ENCODE measurements around the gene ARSA. TPM values are rescaled to one million over a fixed set of nuclear protein-coding genes. Genes with fewer than 3 reads are reported as not detected.
"Not testable (repeated sequence)": the region's sequence is repeated elsewhere in the genome, so short reads cannot be mapped to it uniquely, and the experiment has no call there.

The ARSA gene
- total RNA-seq, 4 donors from 2014 or later: 33.2 to 51.5 (median 48.0) TPM

GRCh38 chr22:50622723-50623327, 5.1 kb downstream of the ARSA start:
- DNase-seq (ENCODE audit: low spot score in 2 of 2): no peak
- Histone ChIP-seq H3K27me3 (no peaks in the 10 kb centered on the region), H3K9me3 (no peaks in the 10 kb centered on the region), H3K27ac (peak overlapping the region in 1 of 4 donors; percentile 72), H3K4me3 (no peak overlapping the region), H3K4me1 (peaks cover 0 to 41% (median 27%) of the 10 kb centered on the region in 4 donors), H3K36me3 (peaks cover 0 to 23% (median 0%) of the 10 kb centered on the region in 3 donors)
- 65 to 76% methylated on average over 13 to 16 of the region's 16 CpGs for WGBS, 2 donors
- TF ChIP-seq EP300 (IDR thresholded peaks at IDR 0.05) (no peak), POLR2A (IDR thresholded peaks at IDR 0.05) (no peak), CTCF (IDR thresholded peaks at IDR 0.05) (no peak)

- H3K4me3 ChIP-seq: peak overlapping the region in 1 of 4 donors; percentile 23
- peaks cover 0 to 23% (median 0%) of the 10 kb centered on the region in 3 donors for H3K36me3 ChIP-seq
- TF ChIP-seq CTCF (IDR thresholded peaks at IDR 0.05): peak in 1 of 5 experiments; percentile 6
- no peak for TF ChIP-seq POLR2A (IDR thresholded peaks at IDR 0.05)
- peaks cover 0 to 35% (median 24%) of the 10 kb centered on the region in 4 donors for H3K4me1 ChIP-seq
- WGBS, 2 donors: 22% methylated on average over 16 to 18 of the region's 18 CpGs
- H3K9me3 ChIP-seq: no peaks in the 10 kb centered on the region
- DNase-seq (ENCODE audit: low spot score in 2 of 2): no peak
- H3K27ac ChIP-seq: peak overlapping the region in 1 of 4 donors; percentile 72
- no peaks in the 10 kb centered on the region for H3K27me3 ChIP-seq
Observed at GRCh38 chr22:50621948-50622722, 5.8 kb downstream of the ARSA start.

DNA sequence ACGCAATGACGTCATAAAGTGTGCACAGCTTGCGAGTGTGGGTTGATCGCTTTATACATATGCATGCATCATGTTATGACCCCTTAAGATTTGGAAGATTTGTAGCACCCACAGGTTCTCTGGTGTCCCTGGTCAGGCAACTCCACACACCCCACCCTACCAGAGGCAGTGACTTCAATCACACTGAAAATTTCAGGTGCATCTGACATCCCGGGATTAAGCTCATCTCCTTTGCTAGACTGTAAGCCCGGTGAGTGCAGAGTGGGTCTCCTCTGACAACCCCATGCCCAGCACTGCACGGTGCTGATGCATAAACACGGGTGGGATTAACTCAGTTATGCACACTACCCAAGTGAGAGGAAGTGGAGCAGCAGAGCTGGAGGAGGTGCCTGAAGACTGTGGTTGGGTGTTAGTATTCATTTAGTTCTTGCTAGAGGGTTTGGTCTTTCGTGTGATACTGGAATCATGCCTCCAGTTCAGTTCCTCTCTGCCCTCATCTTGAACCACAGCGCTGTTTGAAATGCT, 6.5 kb downstream of the ARSA start:
- peak overlapping the region in 2 of 4 donors; percentile 23 to 37 for H3K4me3 ChIP-seq
- WGBS, 2 donors: 23 to 24% methylated on average over 10 of the region's 10 CpGs
- peaks cover 0 to 23% (median 0%) of the 10 kb centered on the region in 3 donors for H3K36me3 ChIP-seq
- H3K4me1 ChIP-seq: peaks cover 0 to 28% (median 18%) of the 10 kb centered on the region in 4 donors
- no peaks in the 10 kb centered on the region for H3K27me3 ChIP-seq
- peak overlapping the region in 1 of 4 donors; percentile 72 for H3K27ac ChIP-seq
- no peak for DNase-seq (ENCODE audit: low spot score in 2 of 2)
- no peaks in the 10 kb centered on the region for H3K9me3 ChIP-seq
- TF ChIP-seq CTCF (IDR thresholded peaks at IDR 0.05): no peak

DNA sequence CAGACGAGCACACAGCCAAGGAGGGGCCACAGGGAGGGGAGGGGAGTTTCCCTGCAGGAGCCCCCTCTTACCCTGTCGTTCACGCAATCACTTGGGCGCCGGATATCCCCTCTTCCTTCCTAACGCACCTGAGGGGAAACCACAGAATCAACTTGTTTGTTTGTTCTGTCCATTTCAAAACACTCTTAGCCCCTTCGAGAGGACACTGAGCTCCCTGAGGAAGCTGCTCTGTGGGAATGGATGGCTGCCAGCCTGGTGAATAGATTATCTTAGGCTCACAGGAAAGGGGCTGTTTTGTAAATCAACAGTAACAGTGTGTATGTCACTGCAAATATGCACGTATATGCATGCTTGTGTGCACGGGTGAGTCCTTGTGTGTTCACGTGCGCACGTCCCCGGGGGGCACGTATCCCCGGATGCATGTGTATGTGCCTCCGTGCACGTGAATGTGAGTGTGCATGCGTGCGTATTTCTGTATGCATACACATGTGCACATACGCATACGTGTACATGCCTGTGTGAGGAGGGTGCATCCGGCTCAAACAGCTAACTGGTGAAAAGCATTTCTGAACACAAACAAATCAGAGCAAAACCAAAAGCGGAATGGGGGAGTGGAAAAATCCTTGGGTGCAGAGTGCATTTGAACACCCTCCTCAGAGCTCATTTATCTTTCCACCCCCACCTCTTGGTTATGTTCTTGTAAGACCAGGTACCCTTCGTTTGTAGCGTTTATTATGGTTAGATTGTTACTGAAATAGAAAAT, 7.2 kb downstream of the ARSA start:
- WGBS, 2 donors: 24 to 30% methylated on average over 25 of the region's 25 CpGs
- Histone ChIP-seq H3K36me3 (peaks cover 0 to 16% (median 0%) of the 10 kb centered on the region in 3 donors), H3K27ac (peak overlapping the region in 1 of 4 donors; percentile 72), H3K9me3 (no peaks in the 10 kb centered on the region), H3K4me3 (peak overlapping the region in 2 of 4 donors; percentile 23 to 37), H3K27me3 (no peaks in the 10 kb centered on the region), H3K4me1 (peaks cover 0 to 26% (median 17%) of the 10 kb centered on the region in 4 donors)
- DNase-seq (ENCODE audit: low spot score in 2 of 2): no peak
- no peak for TF ChIP-seq POLR2A (IDR thresholded peaks at IDR 0.05)
- peak in 2 of 5 experiments; percentile 67 to 89 for TF ChIP-seq CTCF (IDR thresholded peaks at IDR 0.05)

GRCh38 chr22:50614296-50614695, 13.7 kb downstream of the ARSA start:
- not testable (repeated sequence) for H3K27ac ChIP-seq; H3K9me3 ChIP-seq; H3K4me1 ChIP-seq; DNase-seq (ENCODE audit: low spot score in 2 of 2); H3K36me3 ChIP-seq; H3K4me3 ChIP-seq
- H3K27me3 ChIP-seq: peaks cover 0 to 51% of the 10 kb centered on the region in 2 donors
- 65 to 78% methylated on average over 3 of the region's 3 CpGs for WGBS, 2 donors
